HEK293T (cell line): ENCODE results near the gene MAB21L4.

Experiments used
- ARNT ChIP-seq: fragments of 450-650 bp; IDR thresholded peaks from 2 replicates; pipeline ENCODE4 v1.6.1; 2017; ENCODE audit warnings: mild to moderate bottlenecking
- BHLHE40 ChIP-seq: fragments of 450-650 bp; IDR thresholded peaks from 2 replicates; pipeline ENCODE4 v1.6.1; 2016; ENCODE audit warnings: mild to moderate bottlenecking, moderate library complexity, borderline replicate concordance
- CTBP1 ChIP-seq: fragments of 450-650 bp; IDR thresholded peaks from 2 replicates; pipeline ENCODE4 v1.6.1; 2016; ENCODE audit warnings: borderline replicate concordance
- ELF4 ChIP-seq: fragments of 450-650 bp; IDR thresholded peaks from 2 replicates; pipeline ENCODE4 v1.6.1; 2017; ENCODE audit warnings: antibody characterized with exemption
- FOXK2 ChIP-seq: fragments of 450-650 bp; IDR thresholded peaks from 2 replicates; pipeline ENCODE4 v1.6.1; 2016; ENCODE audit warnings: mild to moderate bottlenecking
- FOXM1 ChIP-seq: fragments of 450-650 bp; IDR thresholded peaks from 2 replicates; pipeline ENCODE4 v1.6.1; 2017; ENCODE audit warnings: mild to moderate bottlenecking, borderline replicate concordance
- LEF1 ChIP-seq: fragments of 450-650 bp; IDR thresholded peaks from 2 replicates; pipeline ENCODE4 v1.6.1; 2017; ENCODE audit warnings: mild to moderate bottlenecking, borderline replicate concordance
- NFRKB ChIP-seq: fragments of 450-650 bp; IDR thresholded peaks from 2 replicates; pipeline ENCODE4 v1.6.1; 2016; ENCODE audit warnings: mild to moderate bottlenecking, moderate library complexity
- SP1 ChIP-seq: fragments of 450-650 bp; IDR thresholded peaks from 2 replicates; pipeline ENCODE4 v1.6.1; 2017
- SUZ12 ChIP-seq: fragments of 450-650 bp; IDR thresholded peaks from 2 replicates; pipeline ENCODE4 v1.6.1; 2016; ENCODE audit warnings: mild to moderate bottlenecking
- TARDBP ChIP-seq: fragments of 450-650 bp; IDR thresholded peaks from 2 replicates; pipeline ENCODE4 v1.6.1; 2016
- ZNF384 ChIP-seq: fragments of 450-650 bp; IDR thresholded peaks from 2 replicates; pipeline ENCODE4 v1.6.1; 2016

- TF ChIP-seq ARNT (no peak), BHLHE40 (no peak), ELF4 (no peak), SP1 (no peak), ZNF384 (no peak), TARDBP (no peak), CTBP1 (no peak), LEF1 (no peak), FOXM1 (no peak), SUZ12 (no peak), NFRKB (no peak), FOXK2 (no peak)
Observed at GRCh38 chr2:240840435-240841060, 55.4 kb downstream of the MAB21L4 start.
